ENCODE data around the gene SLC44A5.
"Not testable (repeated sequence)": the region's sequence is repeated elsewhere in the genome, so short reads cannot be mapped to it uniquely, and the experiment has no call there.

Gene SLC44A5

DNA sequence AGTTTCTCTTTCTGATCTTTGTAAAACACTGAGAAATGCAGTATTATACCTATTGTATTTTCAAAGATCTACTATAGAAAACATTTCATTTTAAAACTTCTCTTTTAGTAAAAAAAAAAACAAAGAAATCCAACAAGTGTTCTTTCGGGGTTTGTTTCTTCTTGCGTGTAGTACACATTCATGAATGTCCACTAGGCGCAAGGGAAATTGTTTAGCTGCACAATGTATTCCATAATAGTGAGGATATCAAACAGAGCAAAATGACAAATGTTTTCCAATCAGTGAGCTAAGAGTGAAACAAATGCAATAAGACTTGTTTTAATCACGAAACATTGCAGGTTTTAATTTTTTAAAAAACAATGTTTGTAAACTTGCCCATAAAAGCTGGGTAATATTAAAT lies 408.2 kb downstream of the SLC44A5 start:
- Histone ChIP-seq H3K9me3 (no peaks in the 10 kb centered on the region), H3K4me3 (ENCODE audit: low read depth in 1 of 2, low read length in 1 of 2) (no peak overlapping the region), H3K27me3 (no peaks in the 10 kb centered on the region), H3K4me1 (ENCODE audit: control insufficient read depth in 1 of 2, insufficient read depth in 1 of 2, low read depth in 1 of 2, low read length in 1 of 2) (no peaks in the 10 kb centered on the region), H3K36me3 (no peaks in the 10 kb centered on the region), H3K27ac (no peak overlapping the region)
- TF ChIP-seq, protein P1, sequence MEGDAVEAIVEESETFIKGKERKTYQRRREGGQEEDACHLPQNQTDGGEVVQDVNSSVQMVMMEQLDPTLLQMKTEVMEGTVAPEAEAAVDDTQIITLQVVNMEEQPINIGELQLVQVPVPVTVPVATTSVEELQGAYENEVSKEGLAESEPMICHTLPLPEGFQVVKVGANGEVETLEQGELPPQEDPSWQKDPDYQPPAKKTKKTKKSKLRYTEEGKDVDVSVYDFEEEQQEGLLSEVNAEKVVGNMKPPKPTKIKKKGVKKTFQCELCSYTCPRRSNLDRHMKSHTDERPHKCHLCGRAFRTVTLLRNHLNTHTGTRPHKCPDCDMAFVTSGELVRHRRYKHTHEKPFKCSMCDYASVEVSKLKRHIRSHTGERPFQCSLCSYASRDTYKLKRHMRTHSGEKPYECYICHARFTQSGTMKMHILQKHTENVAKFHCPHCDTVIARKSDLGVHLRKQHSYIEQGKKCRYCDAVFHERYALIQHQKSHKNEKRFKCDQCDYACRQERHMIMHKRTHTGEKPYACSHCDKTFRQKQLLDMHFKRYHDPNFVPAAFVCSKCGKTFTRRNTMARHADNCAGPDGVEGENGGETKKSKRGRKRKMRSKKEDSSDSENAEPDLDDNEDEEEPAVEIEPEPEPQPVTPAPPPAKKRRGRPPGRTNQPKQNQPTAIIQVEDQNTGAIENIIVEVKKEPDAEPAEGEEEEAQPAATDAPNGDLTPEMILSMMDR (IDR thresholded peaks at IDR 0.05) = no peak

DNA sequence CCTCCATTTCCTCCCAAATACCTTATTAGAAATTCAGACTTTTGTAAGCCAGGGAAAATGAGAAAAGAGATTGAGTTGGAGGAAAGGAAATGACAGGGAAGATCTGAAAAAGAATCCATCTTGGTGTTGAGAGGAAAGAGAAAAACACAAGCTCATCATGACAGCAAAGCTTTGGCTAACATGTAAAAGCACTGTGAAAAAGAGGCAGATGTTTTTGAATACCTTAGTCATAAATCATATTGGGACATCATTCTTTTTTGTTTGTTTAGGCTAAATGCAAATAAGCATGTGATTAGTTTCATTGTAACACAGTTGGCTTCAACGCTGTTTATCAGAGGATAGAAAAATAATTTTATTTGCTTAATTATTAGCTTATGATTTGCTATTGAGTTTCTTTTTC lies 412.2 kb downstream of the SLC44A5 start:
- TF ChIP-seq, protein P1 (IDR thresholded peaks at IDR 0.05) = no peak
- no peak overlapping the region for H3K4me3 ChIP-seq (ENCODE audit: low read depth in 1 of 2, low read length in 1 of 2)
- H3K36me3 ChIP-seq = no peaks in the 10 kb centered on the region
- no peaks in the 10 kb centered on the region for H3K4me1 ChIP-seq (ENCODE audit: control insufficient read depth in 1 of 2, insufficient read depth in 1 of 2, low read depth in 1 of 2, low read length in 1 of 2)
- H3K9me3 ChIP-seq = no peaks in the 10 kb centered on the region
- no peaks in the 10 kb centered on the region for H3K27me3 ChIP-seq
- no peak overlapping the region for H3K27ac ChIP-seq

DNA sequence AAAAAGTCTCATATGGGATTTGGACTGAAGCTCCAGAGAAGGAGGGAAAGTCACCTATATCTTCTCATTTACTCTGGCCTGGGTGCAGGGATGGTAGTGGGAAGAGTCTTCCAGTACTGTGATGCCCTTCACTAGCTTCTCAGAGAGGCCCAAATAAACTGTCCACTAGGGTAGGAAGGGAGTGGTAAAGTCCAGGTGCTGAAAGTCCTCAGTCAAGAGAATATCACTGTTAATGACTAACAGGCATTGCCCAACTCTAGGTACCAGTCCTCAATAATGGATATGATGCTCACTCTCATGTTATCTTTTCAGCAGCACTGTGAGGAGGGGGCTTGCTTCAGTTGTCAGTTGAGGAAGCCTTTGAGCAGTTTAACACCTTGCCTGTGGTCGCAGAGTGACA lies 412.8 kb downstream of the SLC44A5 start:
- Histone ChIP-seq H3K27ac (no peak overlapping the region), H3K9me3 (no peaks in the 10 kb centered on the region), H3K4me3 (ENCODE audit: low read depth in 1 of 2, low read length in 1 of 2) (no peak overlapping the region), H3K4me1 (ENCODE audit: control insufficient read depth in 1 of 2, insufficient read depth in 1 of 2, low read depth in 1 of 2, low read length in 1 of 2) (no peaks in the 10 kb centered on the region), H3K36me3 (no peaks in the 10 kb centered on the region), H3K27me3 (no peaks in the 10 kb centered on the region)
- TF ChIP-seq, protein P1 (IDR thresholded peaks at IDR 0.05) = no peak

DNA sequence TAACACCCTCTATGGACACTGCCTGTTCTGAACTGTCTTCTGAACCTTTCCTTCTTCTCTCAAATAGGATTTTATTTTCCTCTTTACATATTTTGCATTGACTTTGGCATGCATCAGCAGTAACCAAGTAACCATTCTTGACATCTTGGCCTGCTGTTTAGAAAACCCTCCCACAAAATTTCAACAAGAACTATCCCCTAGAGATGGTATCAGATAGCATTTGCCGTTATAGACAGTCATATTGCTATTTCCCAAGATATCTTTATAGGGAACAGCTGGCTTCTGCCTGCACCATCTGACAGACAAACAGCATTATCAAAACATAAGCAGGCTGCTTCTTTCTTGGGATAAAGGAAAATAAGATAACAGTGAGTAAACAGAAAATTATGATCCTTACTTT lies 422.0 kb downstream of the SLC44A5 start:
- TF ChIP-seq, protein P1 (IDR thresholded peaks at IDR 0.05) = no peak
- no peaks in the 10 kb centered on the region for H3K9me3 ChIP-seq
- H3K36me3 ChIP-seq = no peaks in the 10 kb centered on the region
- no peaks in the 10 kb centered on the region for H3K27me3 ChIP-seq
- H3K4me3 ChIP-seq (ENCODE audit: low read depth in 1 of 2, low read length in 1 of 2) = no peak overlapping the region
- H3K4me1 ChIP-seq (ENCODE audit: control insufficient read depth in 1 of 2, insufficient read depth in 1 of 2, low read depth in 1 of 2, low read length in 1 of 2) = no peaks in the 10 kb centered on the region
- no peak overlapping the region for H3K27ac ChIP-seq

DNA sequence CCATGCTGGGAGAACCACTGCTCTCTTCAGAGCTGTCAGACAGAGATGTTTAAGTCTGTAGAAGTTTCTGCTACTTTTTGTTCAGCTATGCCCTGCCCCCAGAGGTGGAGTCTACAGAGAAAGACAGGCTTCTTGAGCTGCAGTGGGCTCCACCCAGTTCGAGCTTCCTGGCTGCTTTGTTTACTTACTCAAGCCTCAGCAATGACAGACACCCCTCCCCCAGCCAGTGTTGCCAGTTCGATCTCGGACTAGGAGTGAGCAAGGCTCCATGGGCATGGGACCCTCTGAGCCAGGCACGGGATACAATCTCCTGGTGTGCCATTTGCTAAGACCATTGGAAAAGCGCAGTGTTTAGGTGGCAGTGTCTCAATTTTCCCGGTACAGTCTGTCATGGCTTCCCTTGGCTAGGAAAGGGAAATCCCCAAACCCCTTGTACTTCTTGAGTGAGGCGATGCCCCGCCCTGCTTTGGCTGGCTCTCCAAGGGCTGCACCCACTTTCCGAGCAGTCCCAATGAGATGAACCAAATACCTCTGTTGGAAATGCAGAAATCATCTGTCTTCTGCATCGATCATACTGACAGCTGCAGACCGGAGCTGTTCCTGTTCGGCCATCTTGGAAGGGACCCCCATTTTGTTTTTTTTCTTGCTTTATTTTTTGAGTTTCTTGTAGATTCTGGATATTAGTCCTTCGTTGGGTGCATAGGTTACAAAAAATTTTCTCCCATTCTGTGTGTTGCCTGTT lies 429.5 kb downstream of the SLC44A5 start:
- not testable (repeated sequence) for H3K4me1 ChIP-seq (ENCODE audit: control insufficient read depth in 1 of 2, insufficient read depth in 1 of 2, low read depth in 1 of 2, low read length in 1 of 2); H3K27ac ChIP-seq; H3K4me3 ChIP-seq (ENCODE audit: low read depth in 1 of 2, low read length in 1 of 2); H3K9me3 ChIP-seq; H3K27me3 ChIP-seq; H3K36me3 ChIP-seq

DNA sequence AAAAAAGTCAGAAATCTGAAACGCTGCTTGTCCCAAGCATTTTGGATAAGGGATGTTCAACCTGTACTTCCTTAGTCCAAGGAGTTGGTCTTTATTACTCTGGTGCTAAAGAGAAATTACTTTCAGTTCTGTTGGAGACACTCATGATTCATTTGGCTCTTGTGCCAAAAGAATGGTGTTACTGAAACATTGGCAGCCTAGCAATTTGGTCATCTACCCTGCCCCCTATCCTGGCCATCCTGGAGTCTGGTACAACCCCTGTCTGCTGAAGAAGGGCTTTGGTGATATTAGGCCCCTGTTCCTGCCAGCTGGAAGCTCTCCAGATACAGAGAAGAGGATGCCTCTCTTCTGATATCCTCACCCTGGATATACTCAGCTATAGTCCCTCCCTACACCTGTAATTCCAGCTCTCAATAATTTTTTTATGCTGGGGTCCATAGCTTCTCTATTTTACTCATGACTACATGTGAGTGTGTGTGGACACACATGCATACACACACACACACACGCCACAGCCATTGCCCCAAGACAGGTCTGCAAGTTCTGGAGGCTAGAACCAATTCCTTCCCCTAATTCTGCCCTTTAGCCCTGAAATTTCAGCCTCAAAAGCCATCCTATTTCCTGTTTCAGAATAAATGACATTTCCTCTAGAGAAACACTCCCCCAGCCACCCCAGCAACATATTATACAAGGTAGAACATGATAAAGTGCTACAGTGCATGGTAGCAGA lies 436.7 kb downstream of the SLC44A5 start:
- Histone ChIP-seq H3K36me3 (no peaks in the 10 kb centered on the region), H3K27me3 (no peaks in the 10 kb centered on the region), H3K4me3 (ENCODE audit: low read depth in 1 of 2, low read length in 1 of 2) (no peak overlapping the region), H3K27ac (no peak overlapping the region), H3K9me3 (no peaks in the 10 kb centered on the region), H3K4me1 (ENCODE audit: control insufficient read depth in 1 of 2, insufficient read depth in 1 of 2, low read depth in 1 of 2, low read length in 1 of 2) (no peaks in the 10 kb centered on the region)
- TF ChIP-seq, protein P1 (IDR thresholded peaks at IDR 0.05) = no peak

All from neutrophil (primary cell).